ENCODE results near the gene ABCB1. TPM values are rescaled to one million over a fixed set of nuclear protein-coding genes. Genes with fewer than 3 reads are reported as not detected.

Gene ABCB1
- total and polyA plus RNA-seq, 9 of the 15 experiments (the other 6 are each of a cell fraction or from before 2014, with no cell fraction given) = 0.03 to 0.86 (median 0.52) TPM

- no peak overlapping the region for H3K4me2 ChIP-seq (ENCODE audit: insufficient read depth, low read length)
- peaks cover 0 to 10% of the 10 kb centered on the region in 2 experiments; a peak in 2 of 5 replicates for H3K27me3 ChIP-seq (ENCODE audit: control insufficient read depth in 2 of 2, insufficient read depth in 2 of 2, low read length in 2 of 2)
- H3K36me3 ChIP-seq (ENCODE audit: control insufficient read depth, insufficient read depth, low read length) = no peaks in the 10 kb centered on the region
- H3K9me1 ChIP-seq (ENCODE audit: control insufficient read depth, insufficient read depth, low read length) = no peaks in the 10 kb centered on the region
- DNase-seq (ENCODE audit: extremely low read depth in 1 of 4, low spot score in 3 of 4) = peak in 1 of 4 experiments; percentile 33
- H3K9ac ChIP-seq (ENCODE audit: insufficient read depth in 1 of 2, low read depth in 2 of 2, low read length in 2 of 2) = no peak overlapping the region
- H3K9me3 ChIP-seq (replicated peaks; ENCODE audit: control insufficient read depth, insufficient read depth, low read depth, low read length) = no peaks in the 10 kb centered on the region; the same call in 1 of the 2 replicates
- in situ Hi-C loops (cut with MboI) (no loop called here), intact Hi-C loops (cut with micrococcal nuclease) (no loop called here)
- H3K4me1 ChIP-seq (replicated peaks in 1 of 2; ENCODE audit: control insufficient read depth in 2 of 2, insufficient read depth in 2 of 2, low read length in 2 of 2) = peaks cover 0 to 4% of the 10 kb centered on the region in 2 experiments; a peak in 1 of 5 replicates
- no peak overlapping the region for H2AFZ ChIP-seq (ENCODE audit: low read depth, low read length)
- WGBS (ENCODE audit: insufficient coverage, low coverage, missing lambda C conversion rate) = 0% methylated on average over 10 of the region's 10 CpGs
- ATAC-seq = peak; percentile 49; the same call in 2 of the 3 replicates
- no TSS peak for BruUV-seq (replicated peaks)
- POLR2A ChIA-PET = interaction anchor here (0.6 to 1.0 kb wide), 2 partner anchors 17 to 103 kb away, joined by 3 read pairs; no protein-coding TSS in a partner anchor
- H4K20me1 ChIP-seq (replicated peaks; ENCODE audit: control insufficient read depth, insufficient read depth, low read length) = no peaks in the 10 kb centered on the region
- H3K27ac ChIP-seq (ENCODE audit: extremely low read depth, low read depth, low read length) = no peak overlapping the region
- no peak for FAIRE-seq
- H3K79me2 ChIP-seq (ENCODE audit: control insufficient read depth, insufficient read depth, low read length) = no peaks in the 10 kb centered on the region
- H3K4me3 ChIP-seq = no peak overlapping the region
- CTCF ChIA-PET (ENCODE audit: low intra/inter-chr PET ratio) = no interaction called here
- TF ChIP-seq CTBP1 (IDR thresholded peaks at IDR 0.05; ENCODE audit: borderline replicate concordance) (peak; percentile 42; the same call in 1 of the 2 replicates), ELF4 (CRISPR knock-in tag; IDR thresholded peaks at IDR 0.05) (no peak), LCOR (CRISPR knock-in tag; IDR thresholded peaks at IDR 0.05) (no peak), LEF1 (IDR thresholded peaks at IDR 0.05) (0 out of 2 replicates have a peak, but pooled peaks have one; percentile 32), COPS2 (conservative IDR thresholded peaks at IDR 0.05) (no peak), ESRRA (IDR thresholded peaks at IDR 0.05; ENCODE audit: borderline replicate concordance, low read depth) (0 out of 2 replicates have a peak, but pooled peaks have one; percentile 21), SMARCE1 (IDR thresholded peaks at IDR 0.05) (no peak), FOXA3 (CRISPR knock-in tag; conservative IDR thresholded peaks at IDR 0.05 in 1 of 2, IDR thresholded peaks at IDR 0.05 in 1 of 2) (peak in 1 of 2 experiments; percentile 89; a peak in 2 of 4 replicates), ZNF197 (CRISPR knock-in tag; IDR thresholded peaks at IDR 0.05; ENCODE audit: low read depth) (no peak), MTA2 (IDR thresholded peaks at IDR 0.05; ENCODE audit: low read depth) (no peak), ILK (tag; IDR thresholded peaks at IDR 0.05; ENCODE audit: borderline replicate concordance, low read depth) (no peak), BHLHE40 (IDR thresholded peaks at IDR 0.05; ENCODE audit: low read length) (peak; percentile 83), ZKSCAN8 (CRISPR knock-in tag; IDR thresholded peaks at IDR 0.05) (no peak), C11orf30 (IDR thresholded peaks at IDR 0.05; ENCODE audit: low read depth) (no peak), HES1 (IDR thresholded peaks at IDR 0.05; ENCODE audit: low read depth) (peak; percentile 63), NR0B1 (IDR thresholded peaks at IDR 0.05; ENCODE audit: partially characterized antibody) (no peak)
Measured at GRCh38 chr7:87599336-87599735, 1.3 kb downstream of the ABCB1 start.

Measured in K562 (cell line).